Liver (tissue), 9 donors: Measurements from ENCODE around the gene C14orf180. TPM values are rescaled to one million over a fixed set of nuclear protein-coding genes. Genes with fewer than 3 reads are reported as not detected.
A peak's percentile ranks its signal among the peaks of the same experiment; 100 is the strongest.

Experiments
- DNase-seq: peaks from one replicate; pipeline ENCODE4 v3.0.0-alpha.2; 2017; ENCODE audit warnings: low spot score
- H3K27ac ChIP-seq, 2 donors: one replicate each; pipeline ENCODE4 v1.7.0; 2013; ENCODE audit warnings: inconsistent platforms in 2 of 2, low read length in 2 of 2, control low read depth in 1 of 2, low read depth in 1 of 2, mild to moderate bottlenecking in 1 of 2
- H3K27me3 ChIP-seq, 4 donors: one replicate each; pipeline versions ENCODE4 v1.6.1 to v1.7.0; 2013; ENCODE audit warnings: low read length in 3 of 4, inconsistent platforms in 1 of 4, mild to moderate bottlenecking in 1 of 4, moderate library complexity in 1 of 4; ENCODE audit not compliant: control insufficient read depth in 4 of 4, insufficient read depth in 4 of 4
- H3K36me3 ChIP-seq, 4 donors: one replicate each; pipeline versions ENCODE4 v1.6.1 to v1.7.0; 2013; ENCODE audit warnings: low read length in 3 of 4, mild to moderate bottlenecking in 3 of 4, low read depth in 1 of 4, moderate library complexity in 1 of 4; ENCODE audit not compliant: control insufficient read depth in 4 of 4, insufficient read depth in 3 of 4
- H3K4me1 ChIP-seq, 4 donors: one replicate each; pipeline versions ENCODE4 v1.6.1 to v1.7.0; 2013; ENCODE audit warnings: low read length in 3 of 4, mild to moderate bottlenecking in 3 of 4, moderate library complexity in 1 of 4; ENCODE audit not compliant: control insufficient read depth in 4 of 4, insufficient read depth in 4 of 4
- H3K4me3 ChIP-seq, 3 donors: one replicate each; pipeline versions ENCODE4 v1.6.1 to v1.7.0; 2013; ENCODE audit warnings: low read length in 3 of 3, control low read depth in 1 of 3, low read depth in 1 of 3, mild to moderate bottlenecking in 1 of 3
- H3K9ac ChIP-seq, 2 donors: one replicate each; pipeline ENCODE4 v1.7.0; 2013; ENCODE audit warnings: low read length in 2 of 2, mild to moderate bottlenecking in 2 of 2, moderate library complexity in 2 of 2, control low read depth in 1 of 2, low read depth in 1 of 2
- H3K9me3 ChIP-seq, 4 donors: one replicate each; pipeline versions ENCODE4 v1.6.1 to v1.7.0; 2013; ENCODE audit warnings: low read length in 3 of 4; ENCODE audit not compliant: control insufficient read depth in 4 of 4
- ATF3 ChIP-seq: IDR thresholded peaks from 2 replicates; pipeline ENCODE4 v1.6.1; 2016; ENCODE audit warnings: antibody characterized with exemption
- CTCF ChIP-seq: fragments of 150-350 bp; IDR thresholded peaks from 2 replicates; pipeline ENCODE4 v1.5.1; 2017; ENCODE audit warnings: improper control_type of control experiment, low read depth, low read length; ENCODE audit not compliant: missing input control
- EGR1 ChIP-seq, 2 donors: IDR thresholded peaks; 2 replicates each; pipeline ENCODE4 v1.6.1; 2016 to 2018; ENCODE audit warnings: antibody characterized with exemption in 2 of 2, low read depth in 2 of 2
- FOXA1 ChIP-seq: IDR thresholded peaks from 2 replicates; pipeline ENCODE4 v1.6.1; 2016; ENCODE audit warnings: antibody characterized with exemption
- FOXA2 ChIP-seq: IDR thresholded peaks from 2 replicates; pipeline ENCODE4 v1.6.1; 2016; ENCODE audit warnings: antibody characterized with exemption
- GABPA ChIP-seq, 2 donors: IDR thresholded peaks in 1 of 2; conservative IDR thresholded peaks in 1 of 2; 2 replicates each; pipeline ENCODE4 v1.6.1; 2016; ENCODE audit warnings: antibody characterized with exemption in 2 of 2, mild to moderate bottlenecking in 1 of 2, moderate library complexity in 1 of 2
- HNF4A ChIP-seq, 2 donors: conservative IDR thresholded peaks; 2 replicates each; pipeline ENCODE4 v1.6.1; 2016; ENCODE audit warnings: antibody characterized with exemption in 2 of 2, mild to moderate bottlenecking in 2 of 2
- HNF4G ChIP-seq: IDR thresholded peaks from 2 replicates; pipeline ENCODE4 v1.6.1; 2016; ENCODE audit warnings: antibody characterized with exemption
- JUND ChIP-seq, 2 donors: IDR thresholded peaks; 2 replicates each; pipeline ENCODE4 v1.6.1; 2016; ENCODE audit warnings: antibody characterized with exemption in 2 of 2
- MAX ChIP-seq: IDR thresholded peaks from 2 replicates; pipeline ENCODE4 v1.6.1; 2016; ENCODE audit warnings: antibody characterized with exemption
- NR2F2 ChIP-seq: IDR thresholded peaks from 2 replicates; pipeline ENCODE4 v1.6.1; 2016; ENCODE audit warnings: antibody characterized with exemption
- RAD21 ChIP-seq, 2 donors: IDR thresholded peaks; 2 replicates each; pipeline ENCODE4 v1.6.1; 2016; ENCODE audit warnings: antibody characterized with exemption in 2 of 2, mild to moderate bottlenecking in 2 of 2
- REST ChIP-seq: IDR thresholded peaks from 2 replicates; pipeline ENCODE4 v1.6.1; 2016; ENCODE audit warnings: antibody characterized with exemption, mild to moderate bottlenecking
- RXRA ChIP-seq, 2 donors: IDR thresholded peaks; 2 replicates each; pipeline ENCODE4 v1.6.1; 2017 to 2018; ENCODE audit warnings: antibody characterized with exemption in 2 of 2, mild to moderate bottlenecking in 1 of 2
- SP1 ChIP-seq: IDR thresholded peaks from 2 replicates; pipeline ENCODE4 v1.6.1; 2018; ENCODE audit warnings: antibody characterized with exemption, mild to moderate bottlenecking
- TAF1 ChIP-seq: conservative IDR thresholded peaks from 2 replicates; pipeline ENCODE4 v1.6.1; 2016; ENCODE audit warnings: antibody characterized with exemption, mild to moderate bottlenecking
- YY1 ChIP-seq: IDR thresholded peaks from 2 replicates; pipeline ENCODE4 v1.6.1; 2016; ENCODE audit warnings: antibody characterized with exemption, mild to moderate bottlenecking
- ZBTB33 ChIP-seq: IDR thresholded peaks from 2 replicates; pipeline ENCODE4 v1.6.1; 2016; ENCODE audit warnings: antibody characterized with exemption
- WGBS: extraction: QIAGEN DNeasy Blood & Tissue Kit; methylation state at CpG from one replicate; pipeline ENCODE4 v1.1.7; 2013; 5-methylcytosine and 5-hydroxymethylcytosine counted together
- polyA plus RNA-seq, 2 donors: library from polyadenylated mRNA; stranded (reverse) in 1 of 2; unstranded in 1 of 2; fragments of 200-250 nt in 1 of 2; fragments of >200 nt in 1 of 2; fragmentation: Nextera tagmentation in 1 of 2; extraction: Ambion mirVana in 1 of 2; gene quantifications; one replicate each; pipeline versions ENCODE4 v1.2.1 to v1.2.3, GENCODE V29; 2013 to 2015
- total RNA-seq, 2 donors: library from RNA; depleted of rRNA; stranded (reverse); fragments of >200 nt; gene quantifications; one replicate each; pipeline ENCODE4 v1.2.3, GENCODE V29; 2014
- donor health status: healthy.
- donor health status: healthy.
- donor health status: healthy.
- donor health status: healthy.
- donor health status: healthy.

C14orf180 gene
- 1 to 10 TPM in 1 of 2 donors, under 1 TPM in 1; 0.09 to 2.8 TPM for total RNA-seq
- 1 to 10 TPM; 3.0 to 4.0 TPM for polyA plus RNA-seq

GRCh38 chr14:104579507-104579906 lies at the start of gene C14orf180:
TSS of gene C14orf180 (plus strand) at chr14:104579764. CDS start at chr14:104586431, 6,667 bp downstream.
- Histone ChIP-seq H3K27ac (peak within 1 kb of the TSS; percentile 49 to 57), H3K4me1 (peaks cover 9 to 65% (median 53%) of the 10 kb centered on the region in 4 donors), H3K27me3 (no peaks in the 10 kb centered on the region), H3K9ac (no peak within 1 kb of the TSS), H3K9me3 (no peaks in the 10 kb centered on the region), H3K4me3 (no peak within 1 kb of the TSS), H3K36me3 (no peaks in the 10 kb centered on the region)
- DNase-seq, result no peak
- 23% methylated on average over 17 of the region's 17 CpGs for WGBS
- TF ChIP-seq TAF1, result no peak
- peak in 1 of 2 donors; percentile 15 for TF ChIP-seq RAD21 (IDR thresholded peaks at IDR 0.05)
- TF ChIP-seq REST, result no peak
- TF ChIP-seq RXRA (IDR thresholded peaks at IDR 0.05), result peak; percentile 51 to 60
- TF ChIP-seq MAX, result no peak
- TF ChIP-seq FOXA1, result no peak
- no peak for TF ChIP-seq HNF4G
- TF ChIP-seq FOXA2, result no peak
- no peak for TF ChIP-seq ATF3
- peak in 1 of 2 donors; percentile 38 for TF ChIP-seq HNF4A (conservative IDR thresholded peaks at IDR 0.05)
- peak; percentile 17 for TF ChIP-seq SP1
- TF ChIP-seq YY1, result no peak
- no peak for TF ChIP-seq GABPA (IDR thresholded peaks at IDR 0.05 in 1 of 2, conservative IDR thresholded peaks at IDR 0.05 in 1 of 2)
- no peak for TF ChIP-seq EGR1 (IDR thresholded peaks at IDR 0.05; ENCODE audit: low read depth in 2 of 2)
- peak; percentile 62 for TF ChIP-seq NR2F2
- no peak for TF ChIP-seq ZBTB33
- no peak for TF ChIP-seq CTCF
- TF ChIP-seq JUND (IDR thresholded peaks at IDR 0.05), result no peak
